Measurements from ENCODE around the gene DCLRE1B.

GRCh38 chr1:113860891-113861290 is 44.2 kb upstream of the DCLRE1B start:
- TF ChIP-seq EZH2 (IDR thresholded peaks at IDR 0.05; ENCODE audit: borderline replicate concordance, low read length), result no peak
- TF ChIP-seq CTCF (IDR thresholded peaks at IDR 0.05; ENCODE audit: low read length), result no peak
